NCI-H1930 (cell line): Measurements from ENCODE around the gene GRM6.

Experiments
- DNase-seq, 2 experiments: peaks; one replicate each; lab custom pipeline; 2025; lab: John Stamatoyannopoulos, UW

The GRM6 gene

DNA sequence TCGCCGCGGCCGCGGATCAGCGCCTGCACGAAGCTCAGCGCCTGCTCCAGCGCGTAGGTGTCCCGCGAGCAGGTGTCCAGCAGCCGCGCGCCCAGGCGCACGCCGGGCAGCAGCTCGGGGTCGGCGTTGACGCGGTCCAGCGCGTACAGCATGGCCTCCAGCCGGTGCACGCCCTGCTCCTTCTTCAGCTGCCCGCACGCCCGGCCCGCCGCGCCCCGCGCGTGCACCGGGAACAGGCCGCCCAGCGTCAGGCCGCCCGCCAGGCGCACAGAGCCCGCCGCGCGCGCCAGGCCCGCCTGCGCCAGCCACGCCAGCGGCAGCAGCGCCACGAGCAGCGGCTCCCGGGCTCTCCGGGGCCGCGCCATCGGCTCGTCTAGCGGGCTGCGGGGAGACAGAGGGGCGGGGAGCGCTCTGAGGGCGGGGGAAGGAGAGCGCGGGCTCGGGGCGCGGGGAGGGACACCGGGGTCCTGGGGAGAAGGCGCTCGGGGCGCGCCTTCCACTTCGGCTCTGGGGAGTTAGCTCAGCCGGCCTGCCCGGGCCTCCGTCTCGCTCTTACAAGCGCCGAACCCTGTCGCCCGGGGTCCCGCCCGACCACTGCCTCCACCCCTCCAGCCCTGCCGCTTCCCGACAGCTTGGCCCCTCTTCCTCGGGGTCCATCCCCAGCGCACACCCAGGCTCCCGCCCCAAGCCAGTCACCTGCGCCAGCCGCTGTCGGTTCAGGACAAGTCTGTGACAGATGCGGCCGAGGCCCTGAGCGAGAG lies at the start of gene GRM6:
Gene GRM6, minus strand, starts transcription at position 741 of the 761 bp plus-strand sequence. Its CDS starts 376 bp downstream, at position 365.
- no peak for DNase-seq

- DNase-seq, result no peak
Observed at GRCh38 chr5:179044765-179045164, 49.6 kb upstream of the GRM6 start.

GRCh38 chr5:179033004-179033580 lies 38.0 kb upstream of the GRM6 start:
- DNase-seq, result no peak

GRCh38 chr5:179023528-179024189 lies 28.5 kb upstream of the GRM6 start, which contains the start of gene ZNF879:
Gene ZNF879, plus strand, starts transcription at chr5:179023804. Its CDS starts 1,201 bp downstream, at chr5:179025005.
- DNase-seq, result peak; percentile 82 to 88

- no peak for DNase-seq
Observed at GRCh38 chr5:179008667-179009066, 13.5 kb upstream of the GRM6 start.

DNA sequence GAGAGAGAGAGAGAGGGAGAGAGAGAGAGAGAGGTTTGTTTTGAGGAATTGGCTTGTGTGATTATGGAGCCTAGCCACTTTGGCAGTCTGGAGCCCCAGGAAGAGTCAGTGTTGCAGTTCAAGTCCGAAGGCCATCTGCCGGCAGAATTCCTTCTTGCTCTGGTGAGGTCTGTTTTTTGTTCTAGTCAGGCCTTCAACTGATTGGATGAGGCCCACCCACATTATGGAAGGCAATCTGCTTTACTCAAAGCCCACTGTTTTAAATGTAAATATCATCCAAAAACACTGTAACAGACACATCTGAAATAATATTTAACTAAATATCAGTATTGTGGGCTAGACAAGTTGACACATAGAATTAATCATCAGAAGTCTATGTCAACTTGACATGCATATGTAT lies 11.4 kb upstream of the GRM6 start:
- no peak for DNase-seq

GRCh38 chr5:178998441-178998840 lies 3.3 kb upstream of the GRM6 start:
- DNase-seq, result no peak

- no peak for DNase-seq
Observed at GRCh38 chr5:178997191-178997590, 2.1 kb upstream of the GRM6 start.

DNA sequence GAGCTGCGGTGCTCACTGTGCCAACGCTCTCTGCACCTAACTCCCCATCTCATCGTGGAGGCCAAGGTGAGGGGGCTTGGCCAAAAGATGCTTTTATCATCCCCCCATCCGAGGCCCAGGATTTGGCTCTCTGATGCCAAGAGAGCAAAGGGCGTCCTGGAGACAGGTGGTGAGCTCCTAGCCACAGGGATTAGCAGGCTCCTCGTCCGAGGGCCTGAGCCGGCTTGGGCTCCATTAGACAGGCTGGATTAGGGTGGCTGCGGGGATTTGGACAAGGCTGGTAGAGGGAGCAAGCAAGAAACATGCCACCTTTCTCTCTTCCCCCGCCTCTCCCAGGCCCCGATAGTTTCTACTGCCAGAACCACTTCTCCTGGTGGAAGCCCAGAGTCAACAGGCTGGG lies 1.0 kb upstream of the GRM6 start:
- no peak for DNase-seq

GRCh38 chr5:178995341-178995690 lies 196 bp upstream of the GRM6 start:
- DNase-seq, result no peak

GRCh38 chr5:178993955-178994579 lies 1.1 kb downstream of the GRM6 start:
- no peak for DNase-seq

GRCh38 chr5:178993236-178993765 lies 1.8 kb downstream of the GRM6 start:
- no peak for DNase-seq

- no peak for DNase-seq
Observed at GRCh38 chr5:178992291-178992895, 2.7 kb downstream of the GRM6 start.

DNA sequence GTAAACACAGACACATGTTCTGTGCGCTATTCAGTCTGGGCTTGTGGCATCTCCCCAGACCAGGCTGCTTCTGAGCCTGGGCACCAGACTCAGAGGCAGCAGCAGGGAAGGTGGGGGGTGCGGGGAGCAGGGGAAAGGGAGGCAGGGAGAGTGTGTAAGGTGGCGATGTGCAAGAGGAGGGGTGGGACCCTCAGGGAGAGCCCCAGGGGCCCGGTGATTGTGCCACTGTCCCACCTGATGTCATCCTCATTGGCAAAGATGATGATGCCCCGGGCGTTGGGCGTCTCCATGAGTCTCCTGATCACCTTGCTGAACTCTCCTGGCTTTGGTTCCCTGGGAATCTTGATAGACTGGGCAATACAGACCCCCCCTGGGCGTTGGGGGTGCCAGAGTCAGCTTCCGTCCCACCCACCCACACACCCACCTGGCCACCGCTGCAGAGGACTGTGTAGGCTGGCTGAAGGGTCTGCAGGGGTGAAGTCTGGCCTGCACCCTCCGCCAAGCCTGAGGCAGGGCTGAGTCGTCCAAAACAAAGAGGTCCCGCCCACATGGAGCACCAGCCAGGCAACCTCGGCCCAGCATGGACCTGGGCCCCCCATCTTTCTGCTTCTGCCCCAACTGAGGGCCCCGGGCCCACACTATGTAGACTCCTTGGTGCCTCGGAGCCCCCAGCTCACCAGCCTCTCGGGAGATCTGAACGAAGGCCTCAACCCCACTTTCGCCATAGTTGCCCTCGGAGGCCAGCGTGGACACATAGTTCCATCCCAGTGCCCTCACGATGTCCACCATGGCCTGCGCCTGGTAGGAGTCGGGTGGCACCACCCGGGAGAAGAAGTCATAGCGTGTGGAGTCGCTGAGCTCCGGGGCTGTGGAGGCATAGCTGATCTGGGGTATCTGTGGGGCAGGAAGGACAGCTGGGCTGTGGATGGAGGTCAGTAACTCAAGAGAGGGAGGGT lies 3.7 kb downstream of the GRM6 start:
- no peak for DNase-seq

DNA sequence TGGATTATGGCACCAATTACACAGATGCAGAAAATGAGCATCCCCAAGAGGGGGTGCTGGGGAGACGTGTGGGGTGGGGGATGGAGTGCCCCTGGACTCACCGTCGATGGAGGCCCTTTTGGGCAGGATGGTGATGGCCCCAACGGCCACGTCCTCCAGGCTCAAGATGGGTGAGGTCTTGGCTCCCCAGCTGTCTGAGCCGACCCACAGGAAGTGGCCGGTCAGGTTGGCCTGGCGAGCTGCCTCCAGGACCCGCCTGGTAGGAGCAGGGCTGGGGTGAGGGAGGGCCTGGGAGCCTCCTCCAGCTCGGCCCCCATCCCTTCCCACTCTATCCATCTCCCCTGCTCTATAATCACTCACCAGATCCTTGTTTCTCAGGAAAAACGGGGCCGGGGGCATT lies 4.6 kb downstream of the GRM6 start:
- DNase-seq, result no peak

GRCh38 chr5:178989311-178989710 lies 5.8 kb downstream of the GRM6 start:
- no peak for DNase-seq

- DNase-seq, result no peak
Observed at GRCh38 chr5:178988436-178989220, 6.5 kb downstream of the GRM6 start.

- no peak for DNase-seq
Observed at GRCh38 chr5:178986326-178986960, 8.7 kb downstream of the GRM6 start.
